Lower lobe of right lung (tissue), 2 donors: ENCODE data around the gene TMEM121B. TPM values are rescaled to one million over a fixed set of nuclear protein-coding genes. Genes with fewer than 3 reads are reported as not detected.

Experiments
- ATAC-seq, 2 donors: fragments of 200-7000 bp; cut with Tn5 transposase; one replicate each; pipeline ENCODE4 v1.9.1; 2020 to 2022; ENCODE audit warnings: mild to moderate bottlenecking in 2 of 2, moderate library complexity in 2 of 2
- DNase-seq: peaks from one replicate; pipeline ENCODE4 v3.0.0-alpha.2; 2020
- H3K27ac ChIP-seq: fragments of 200-600 bp; one replicate; pipeline ENCODE4 v1.8.0; 2022
- H3K27me3 ChIP-seq: fragments of 200-600 bp; one replicate; pipeline ENCODE4 v1.8.0; 2022; ENCODE audit warnings: low read depth
- H3K36me3 ChIP-seq: fragments of 200-600 bp; one replicate; pipeline ENCODE4 v1.8.0; 2022; ENCODE audit warnings: mild to moderate bottlenecking
- H3K4me1 ChIP-seq: fragments of 200-600 bp; one replicate; pipeline ENCODE4 v1.8.0; 2022
- H3K4me3 ChIP-seq: fragments of 200-600 bp; one replicate; pipeline ENCODE4 v1.8.0; 2022; ENCODE audit warnings: mild to moderate bottlenecking
- H3K9me3 ChIP-seq: fragments of 200-600 bp; one replicate; pipeline ENCODE4 v1.8.0; 2022
- CTCF ChIP-seq: fragments of 200-600 bp; IDR thresholded peaks from one replicate; pipeline ENCODE4 v1.8.0; 2022; ENCODE audit warnings: antibody characterized with exemption, mild to moderate bottlenecking
- intact Hi-C: fragments of 100-400 bp; cut with DNase I; formaldehyde crosslinking; loops from one replicate; pipeline ENCODE4 v1.11.0; 2022
- total RNA-seq: library from RNA; stranded (reverse); fragmentation: NEBNext Ultra II Directional; extraction: Animal tissue kit (Norgen Biotek cat#: 25700); gene quantifications from one replicate; pipeline ENCODE4 v1.2.1, GENCODE V29; 2021
- donor health status: DM: no; HTN: yes; CAD: no; lungs with severe emphysema.

The TMEM121B gene
- total RNA-seq, 1 donor from 2014 or later, result 0.97 TPM

- intact Hi-C loops, result no loop called here
- TF ChIP-seq CTCF, result no peak
- peak overlapping the region; percentile 24 for H3K27ac ChIP-seq
Measured at GRCh38 chr22:17117890-17118289, 3.3 kb downstream of the TMEM121B start.

GRCh38 chr22:17117400-17117799 lies 3.8 kb downstream of the TMEM121B start:
- peaks cover 57% of the 10 kb centered on the region for H3K4me1 ChIP-seq
- no peak for ATAC-seq
- H3K27ac ChIP-seq, result peak overlapping the region; percentile 24
- peaks cover 27% of the 10 kb centered on the region for H3K27me3 ChIP-seq
- intact Hi-C loops, result no loop called here
- TF ChIP-seq CTCF, result no peak
- DNase-seq, result no peak
- H3K9me3 ChIP-seq, result no peaks in the 10 kb centered on the region
- no peak overlapping the region for H3K4me3 ChIP-seq
- no peaks in the 10 kb centered on the region for H3K36me3 ChIP-seq

More at GRCh38 chr22:17117890-17118289, 3.3 kb downstream of the TMEM121B start:
- H3K36me3 ChIP-seq, result no peaks in the 10 kb centered on the region
- no peak overlapping the region for H3K4me3 ChIP-seq
- peaks cover 32% of the 10 kb centered on the region for H3K27me3 ChIP-seq
- no peaks in the 10 kb centered on the region for H3K9me3 ChIP-seq
- no peak for ATAC-seq
- peaks cover 57% of the 10 kb centered on the region for H3K4me1 ChIP-seq
- no peak for DNase-seq

- no peaks in the 10 kb centered on the region for H3K36me3 ChIP-seq
- H3K4me3 ChIP-seq, result no peak overlapping the region
- no peak for TF ChIP-seq CTCF
- intact Hi-C loops, result no loop called here
- no peak overlapping the region for H3K27ac ChIP-seq
- H3K27me3 ChIP-seq, result peaks cover 21% of the 10 kb centered on the region
- H3K4me1 ChIP-seq, result peaks cover 57% of the 10 kb centered on the region
- H3K9me3 ChIP-seq, result no peaks in the 10 kb centered on the region
- ATAC-seq (no peak), DNase-seq (no peak)
Measured at GRCh38 chr22:17116572-17117330, 4.4 kb downstream of the TMEM121B start.

- no peaks in the 10 kb centered on the region for H3K36me3 ChIP-seq
- H3K4me3 ChIP-seq, result no peak overlapping the region
- no peak for DNase-seq
- ATAC-seq, result no peak
- intact Hi-C loops, result no loop called here
- no peak for TF ChIP-seq CTCF
- no peak overlapping the region for H3K27ac ChIP-seq
- peaks cover 15% of the 10 kb centered on the region for H3K27me3 ChIP-seq
- peaks cover 52% of the 10 kb centered on the region for H3K4me1 ChIP-seq
- H3K9me3 ChIP-seq, result no peaks in the 10 kb centered on the region
Measured at GRCh38 chr22:17115945-17116565, 5.1 kb downstream of the TMEM121B start.

GRCh38 chr22:17115236-17115635 lies 5.9 kb downstream of the TMEM121B start:
- Histone ChIP-seq H3K27ac (no peak overlapping the region), H3K9me3 (no peaks in the 10 kb centered on the region), H3K4me1 (peaks cover 48% of the 10 kb centered on the region), H3K27me3 (peaks cover 12% of the 10 kb centered on the region), H3K36me3 (peaks cover 4% of the 10 kb centered on the region), H3K4me3 (no peak overlapping the region)
- intact Hi-C loops, result no loop called here
- no peak for TF ChIP-seq CTCF
- ATAC-seq (no peak), DNase-seq (no peak)
